Astrocyte (in vitro differentiated cells and primary cell): ENCODE results near the gene CACNA2D1.

Experiments
- CTCF ChIP-seq: IDR thresholded peaks from 2 replicates; pipeline ENCODE4 v1.5.1; 2011; ENCODE audit warnings: low read depth, mild to moderate bottlenecking, inconsistent platforms, low read length, moderate library complexity; ENCODE audit not compliant: insufficient read depth
- EZH2 ChIP-seq: IDR thresholded peaks from 2 replicates; pipeline ENCODE4 v1.6.1; 2012; ENCODE audit warnings: mild to moderate bottlenecking, low read length, inconsistent platforms; ENCODE audit not compliant: insufficient read depth

- TF ChIP-seq CTCF (no peak), EZH2 (no peak)
These were observed 79.5 kb downstream of the CACNA2D1 start for GRCh38 chr7:82364048-82364447.
